Gastroesophageal sphincter (tissue), 3 donors: Measurements from ENCODE around the gene VANGL2.

Experiments used
- CTCF ChIP-seq, 4 experiments: fragments of 200-600 bp in 2 of 4; fragments of 450-650 bp in 2 of 4; sonication (generic) in 1 of 4; IDR thresholded peaks; one replicate each; pipeline ENCODE4 v1.5.1; 2017 to 2019; ENCODE audit warnings: antibody characterized with exemption in 4 of 4, mild to moderate bottlenecking in 2 of 4, moderate library complexity in 2 of 4
- EP300 ChIP-seq: sonication (generic); formaldehyde crosslinking; IDR thresholded peaks from one replicate; pipeline ENCODE4 v1.6.1; 2017; ENCODE audit warnings: antibody characterized with exemption, mild to moderate bottlenecking
- POLR2A ChIP-seq, 2 donors: fragments of 450-650 bp; IDR thresholded peaks; one replicate each; pipeline ENCODE4 v1.6.1; 2017; ENCODE audit warnings: antibody characterized with exemption in 2 of 2, mild to moderate bottlenecking in 2 of 2, moderate library complexity in 1 of 2

GRCh38 chr1:160408864-160409263 is 8.5 kb downstream of the VANGL2 start:
- TF ChIP-seq CTCF (IDR thresholded peaks at IDR 0.05) (no peak), EP300 (no peak), POLR2A (IDR thresholded peaks at IDR 0.05) (no peak)
